ENCODE data around the gene KRTAP9-1.
A peak's percentile ranks its signal among the peaks of the same experiment; 100 is the strongest.
"Not testable (repeated sequence)": the region's sequence is repeated elsewhere in the genome, so short reads cannot be mapped to it uniquely, and the experiment has no call there.

The KRTAP9-1 gene, protein sequence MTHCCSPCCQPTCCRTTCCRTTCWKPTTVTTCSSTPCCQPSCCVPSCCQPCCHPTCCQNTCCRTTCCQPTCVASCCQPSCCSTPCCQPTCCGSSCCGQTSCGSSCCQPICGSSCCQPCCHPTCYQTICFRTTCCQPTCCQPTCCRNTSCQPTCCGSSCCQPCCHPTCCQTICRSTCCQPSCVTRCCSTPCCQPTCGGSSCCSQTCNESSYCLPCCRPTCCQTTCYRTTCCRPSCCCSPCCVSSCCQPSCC

DNA sequence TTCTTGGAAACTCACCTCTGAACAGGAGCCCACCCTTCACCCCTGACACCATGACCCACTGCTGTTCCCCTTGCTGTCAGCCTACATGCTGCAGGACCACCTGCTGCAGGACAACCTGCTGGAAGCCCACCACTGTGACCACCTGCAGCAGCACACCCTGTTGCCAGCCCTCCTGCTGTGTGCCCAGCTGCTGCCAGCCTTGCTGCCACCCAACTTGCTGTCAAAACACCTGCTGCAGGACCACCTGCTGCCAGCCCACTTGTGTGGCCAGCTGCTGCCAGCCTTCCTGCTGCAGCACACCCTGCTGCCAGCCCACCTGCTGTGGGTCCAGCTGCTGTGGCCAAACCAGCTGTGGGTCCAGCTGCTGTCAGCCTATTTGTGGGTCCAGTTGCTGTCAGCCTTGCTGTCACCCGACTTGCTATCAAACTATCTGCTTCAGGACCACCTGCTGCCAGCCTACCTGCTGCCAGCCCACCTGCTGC is at the start of gene KRTAP9-1:
TSS of gene KRTAP9-1 (plus strand) at position 51 of the 482 bp plus-strand sequence. CDS start at position 51, 0 bp downstream.
- ATAC-seq: not testable (repeated sequence)

DNA sequence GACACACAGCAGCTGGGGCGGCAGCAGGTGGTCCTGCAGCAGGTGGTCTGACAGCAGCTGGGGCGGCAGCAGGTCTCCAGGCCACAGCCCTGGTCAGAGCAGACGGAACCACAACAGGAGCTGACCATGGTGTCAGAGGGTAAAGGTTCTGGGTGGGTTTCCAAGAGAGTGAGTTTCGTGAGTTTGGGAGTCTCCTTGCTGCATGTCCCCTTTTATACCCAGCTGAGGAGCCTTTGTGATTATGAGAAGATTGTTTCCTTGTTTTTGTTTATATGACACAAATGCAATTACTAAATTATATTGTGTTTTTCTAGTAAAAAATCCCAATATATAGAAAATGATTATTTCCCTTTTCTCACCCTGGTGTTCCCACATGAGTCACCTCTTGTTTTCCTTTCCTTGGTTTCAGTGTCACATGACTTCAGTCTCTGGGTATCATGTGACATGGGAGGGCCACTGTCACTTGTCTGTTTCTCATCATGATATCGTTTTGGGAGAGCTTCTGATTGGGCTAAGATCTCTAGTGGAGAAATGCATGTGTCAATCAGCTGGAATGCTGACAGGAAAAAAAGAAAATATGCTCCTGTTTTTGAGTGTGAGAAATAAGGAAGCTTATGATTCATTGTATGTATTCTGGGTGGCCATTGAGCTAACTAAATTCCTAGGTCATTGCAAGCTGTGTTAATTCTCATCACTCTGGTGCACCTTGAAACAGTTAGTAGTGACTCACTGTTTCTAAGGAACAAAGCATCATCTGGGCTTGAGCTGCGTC is 49.1 kb upstream of the KRTAP9-1 start, which contains the start of gene KRTAP4-6:
TSS of gene KRTAP4-6 (minus strand) at position 185 of the 772 bp plus-strand sequence. CDS start at position 128, 57 bp downstream.
- ATAC-seq (no peak), DNase-seq (no peak)

More for the DNA sequence above, at the start of gene KRTAP9-1:
- DNase-seq: not testable (repeated sequence)

DNA sequence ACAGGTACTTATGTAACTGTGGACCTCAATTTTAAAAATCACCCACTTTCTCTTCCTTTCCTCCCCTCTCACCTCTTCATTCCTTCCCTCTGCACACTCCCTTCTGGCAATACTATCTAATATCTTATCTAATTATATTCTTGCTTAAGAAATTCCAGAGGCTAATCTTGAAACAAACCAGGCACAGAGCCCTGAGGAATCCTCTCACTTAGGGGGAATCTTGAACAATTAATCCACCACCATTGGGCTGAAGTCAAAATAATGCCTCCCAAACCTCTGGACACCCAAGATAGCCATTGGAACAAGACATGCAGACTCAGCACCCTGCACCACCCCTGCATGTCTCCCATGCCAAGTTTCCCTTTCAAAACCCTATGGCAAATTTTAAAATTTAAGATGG is 48.3 kb upstream of the KRTAP9-1 start:
- DNase-seq (no peak), ATAC-seq (no peak)

DNA sequence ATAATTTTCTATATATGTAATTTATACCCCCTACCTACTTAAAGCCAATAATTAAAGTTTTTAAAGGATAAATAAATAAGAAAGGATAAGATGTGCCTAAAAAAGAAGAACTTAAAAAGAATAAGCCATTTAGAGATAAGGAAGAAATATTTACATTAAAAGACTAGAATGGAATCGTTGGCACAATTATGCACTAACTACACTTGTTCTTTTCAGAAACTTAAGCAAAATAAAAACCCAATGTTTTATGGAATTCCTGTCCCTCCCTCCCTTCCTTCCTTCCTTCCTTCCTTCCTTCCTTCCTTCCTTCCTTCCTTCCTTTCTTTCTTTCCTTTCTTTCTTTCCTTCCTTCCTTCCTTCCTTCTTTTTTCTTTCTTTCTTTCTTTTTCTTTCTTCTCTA is 44.8 kb upstream of the KRTAP9-1 start:
- ATAC-seq (no peak), DNase-seq (no peak)

DNA sequence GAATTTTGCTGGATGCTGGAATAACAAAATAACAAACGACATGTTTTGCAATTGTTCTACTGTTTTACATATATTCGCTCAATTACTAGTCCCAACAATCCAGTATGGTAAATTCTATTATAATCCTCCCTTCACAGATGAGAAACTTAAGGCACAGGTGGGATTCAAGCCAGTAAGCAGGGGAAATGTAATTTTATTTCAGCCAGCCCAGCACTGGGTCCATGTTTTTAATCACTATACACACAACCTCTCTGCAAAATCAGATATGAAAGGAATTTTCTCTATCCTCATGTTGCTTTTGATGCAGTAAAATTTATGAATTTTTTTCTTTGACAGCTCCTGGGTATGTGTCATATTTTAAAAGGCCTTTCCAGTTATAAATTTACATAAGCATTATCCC is 44.4 kb upstream of the KRTAP9-1 start:
- no peak for DNase-seq
- no peak for ATAC-seq

DNA sequence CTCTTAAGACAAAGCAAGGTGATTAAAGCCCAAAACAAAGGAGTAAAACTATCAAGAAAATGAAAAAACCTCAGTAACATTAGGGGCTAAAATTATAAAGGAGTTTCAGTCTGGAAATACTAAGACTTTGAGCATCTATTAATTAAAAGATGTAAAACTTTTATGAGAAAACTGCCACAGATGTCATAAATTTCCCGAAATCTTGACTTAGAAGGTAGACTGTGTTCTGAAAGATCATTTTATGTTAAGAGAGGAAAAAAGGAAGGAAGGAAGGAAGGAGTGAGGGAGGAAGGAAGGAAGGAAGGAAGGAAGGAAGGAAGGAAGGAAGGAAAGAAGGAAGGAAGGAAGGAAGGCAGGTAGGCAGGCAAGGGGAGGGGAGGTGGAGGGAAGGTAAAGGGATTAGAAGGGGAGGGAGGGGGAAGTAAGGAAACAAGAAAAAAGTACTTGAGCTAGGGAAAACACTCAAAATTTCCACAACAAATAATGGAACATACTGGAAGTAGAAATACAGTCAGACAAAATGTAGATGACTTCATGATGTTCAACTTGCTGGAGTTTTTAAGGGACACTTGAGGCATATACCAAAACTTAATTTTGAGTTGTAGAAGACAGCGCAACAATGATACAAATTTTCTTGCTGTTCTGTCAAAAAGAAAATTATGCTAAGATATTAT is 42.0 kb upstream of the KRTAP9-1 start:
- no peak for ATAC-seq

DNA sequence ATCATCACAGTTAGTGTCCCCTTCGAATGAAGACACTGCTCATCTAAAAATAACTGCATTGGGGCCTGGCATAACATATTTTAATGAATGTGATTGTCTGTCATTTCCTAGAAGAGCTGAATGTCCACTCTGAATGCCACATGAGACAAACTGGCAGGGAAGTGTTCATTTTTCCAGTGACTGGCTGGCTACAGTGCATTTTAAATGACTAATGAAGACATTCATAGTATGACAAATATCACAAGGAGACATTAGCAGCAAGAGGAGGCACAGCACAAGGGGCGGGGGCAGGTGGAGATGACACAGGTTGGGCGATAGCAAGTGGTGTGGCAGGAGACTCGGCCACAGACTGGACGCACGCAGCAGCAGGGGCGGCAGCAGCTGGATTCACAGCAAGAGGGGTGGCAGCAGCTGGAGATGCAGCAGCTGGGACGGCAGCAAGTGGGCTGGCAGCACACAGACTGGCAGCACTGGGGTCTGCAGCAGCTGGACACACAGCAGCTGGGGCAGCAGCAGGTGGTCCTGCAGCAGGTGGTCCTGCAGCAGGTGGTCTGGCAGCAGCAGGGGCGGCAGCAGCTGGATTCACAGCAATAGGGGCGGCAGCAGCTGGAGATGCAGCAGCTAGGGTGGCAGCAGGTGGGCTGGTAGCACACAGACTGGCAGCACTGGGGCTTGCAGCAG is 40.6 kb upstream of the KRTAP9-1 start:
- ATAC-seq, DNase-seq: not testable (repeated sequence)

More for the DNA sequence above, 42.0 kb upstream of the KRTAP9-1 start:
- DNase-seq: no peak

DNA sequence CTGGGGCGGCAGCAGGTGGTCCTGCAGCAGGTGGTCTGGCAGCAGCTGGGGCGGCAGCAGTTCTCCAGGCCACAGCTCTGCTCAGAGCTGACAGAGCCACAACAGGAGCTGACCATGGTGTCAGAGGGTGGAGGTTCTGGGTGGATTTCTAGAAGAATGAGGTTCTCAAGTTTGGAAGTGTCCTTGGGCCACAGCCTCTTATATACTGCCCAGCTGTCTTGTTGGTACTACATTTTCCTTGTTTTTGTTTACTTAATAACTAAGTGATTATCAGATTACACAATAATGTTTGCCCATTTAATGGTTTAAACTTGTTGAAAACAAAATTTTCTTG is 40.1 kb upstream of the KRTAP9-1 start, which contains the start of gene KRTAP4-5:
TSS of gene KRTAP4-5 (minus strand) at position 174 of the 334 bp plus-strand sequence. CDS start at position 116, 58 bp downstream.
- DNase-seq (no peak), ATAC-seq (no peak)

DNA sequence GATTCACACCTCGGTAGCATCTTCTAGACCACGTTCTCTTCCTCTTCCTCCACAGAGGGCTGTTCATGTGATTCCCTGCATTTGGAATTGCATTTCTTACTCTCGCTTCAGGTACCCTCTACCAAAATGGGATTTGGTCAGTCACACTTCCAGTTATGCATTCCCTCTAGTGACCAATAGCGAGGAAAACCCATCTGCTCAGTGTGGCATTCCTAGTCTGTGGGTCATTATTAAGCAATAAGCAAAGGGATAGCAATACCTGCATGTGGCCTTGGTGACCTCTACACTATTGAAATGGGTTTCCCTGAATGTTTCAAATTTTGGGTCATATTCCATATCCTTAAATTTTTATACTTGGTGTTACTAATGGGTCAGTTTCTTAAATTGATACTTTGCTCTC is 39.7 kb upstream of the KRTAP9-1 start:
- DNase-seq (no peak), ATAC-seq (no peak)

DNA sequence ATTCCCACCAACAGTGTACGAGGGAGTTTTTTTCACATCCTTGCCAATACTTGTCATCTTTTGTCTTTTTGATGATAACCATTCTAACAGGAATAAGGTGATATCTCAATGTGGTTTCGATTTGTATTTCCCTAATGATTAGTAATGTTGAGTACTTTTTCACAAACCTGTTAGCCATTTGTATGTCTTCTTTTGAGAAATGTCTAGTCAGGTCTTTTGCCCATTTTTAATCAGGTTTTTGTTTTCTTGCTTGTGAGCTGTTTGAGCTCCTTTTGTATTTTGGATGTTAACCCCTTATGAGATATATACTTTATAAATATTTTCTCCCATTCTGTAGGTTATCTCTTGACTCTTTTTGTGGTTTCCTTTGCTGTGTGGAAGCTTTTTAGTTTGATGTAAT is 38.2 kb upstream of the KRTAP9-1 start:
- ATAC-seq: no peak
- DNase-seq: no peak

DNA sequence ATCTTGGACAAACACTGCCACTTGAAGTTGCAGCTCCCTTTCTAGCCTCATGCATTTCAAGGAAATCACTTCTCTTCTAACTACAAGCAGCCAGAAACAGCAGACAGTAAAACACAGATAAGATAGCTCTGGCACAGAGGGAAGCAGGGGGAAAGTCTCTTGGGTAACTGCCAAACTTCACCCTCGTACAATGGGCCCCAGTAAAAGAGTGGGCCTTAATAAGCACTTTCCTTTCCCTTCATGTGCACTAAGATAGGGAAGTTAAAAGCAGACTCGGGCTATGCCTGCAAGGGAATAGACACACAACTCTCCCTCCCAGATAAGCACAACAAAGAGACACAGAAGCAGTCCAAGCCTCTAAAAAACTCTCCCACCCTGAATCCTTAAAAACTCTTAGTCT is 35.8 kb upstream of the KRTAP9-1 start:
- DNase-seq (no peak), ATAC-seq (no peak)

DNA sequence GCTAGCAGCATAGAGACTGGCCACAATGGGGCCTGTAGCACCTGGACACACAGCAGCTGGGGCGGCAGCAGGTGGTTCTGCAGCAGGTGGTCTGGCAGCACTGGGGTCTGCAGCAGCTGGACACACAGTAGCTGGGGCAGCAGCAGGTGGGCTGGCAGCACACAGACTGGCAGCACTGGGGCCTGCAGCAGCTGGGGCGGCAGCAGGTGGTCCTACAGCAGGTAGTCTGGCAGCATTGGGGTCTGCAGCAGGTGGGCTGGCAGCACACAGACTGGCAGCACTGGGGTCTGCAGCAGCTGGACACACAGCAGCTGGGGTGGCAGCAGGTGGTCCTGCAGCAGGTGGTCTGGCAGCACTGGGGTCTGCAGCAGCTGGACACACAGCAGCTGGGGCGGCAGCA is 29.5 kb upstream of the KRTAP9-1 start:
- ATAC-seq: peak; percentile 28
- DNase-seq: not testable (repeated sequence)

DNA sequence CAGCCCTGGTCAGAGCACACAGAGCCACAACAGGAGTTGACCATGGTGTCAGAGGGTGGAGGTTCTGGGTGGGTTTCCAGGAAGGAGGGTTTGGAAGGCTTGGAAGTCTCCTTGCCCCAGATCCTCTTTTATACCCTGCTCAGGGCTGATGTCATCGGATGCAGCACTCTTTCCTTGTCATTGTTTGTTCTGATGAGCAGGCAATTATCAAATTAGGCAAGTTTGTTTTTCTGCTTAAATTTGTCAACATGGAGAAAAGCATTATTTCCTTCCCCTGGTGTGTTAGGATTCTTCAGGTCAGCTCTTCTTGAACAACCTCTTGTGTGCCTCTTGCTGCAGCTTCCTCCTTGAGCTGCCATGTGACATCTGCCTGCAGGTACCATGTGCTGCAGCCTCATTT is 29.0 kb upstream of the KRTAP9-1 start, which contains the start of gene KRTAP4-4:
TSS of gene KRTAP4-4 (minus strand) at position 101 of the 400 bp plus-strand sequence. CDS start at position 44, 57 bp downstream.
- DNase-seq (no peak), ATAC-seq (no peak)

DNA sequence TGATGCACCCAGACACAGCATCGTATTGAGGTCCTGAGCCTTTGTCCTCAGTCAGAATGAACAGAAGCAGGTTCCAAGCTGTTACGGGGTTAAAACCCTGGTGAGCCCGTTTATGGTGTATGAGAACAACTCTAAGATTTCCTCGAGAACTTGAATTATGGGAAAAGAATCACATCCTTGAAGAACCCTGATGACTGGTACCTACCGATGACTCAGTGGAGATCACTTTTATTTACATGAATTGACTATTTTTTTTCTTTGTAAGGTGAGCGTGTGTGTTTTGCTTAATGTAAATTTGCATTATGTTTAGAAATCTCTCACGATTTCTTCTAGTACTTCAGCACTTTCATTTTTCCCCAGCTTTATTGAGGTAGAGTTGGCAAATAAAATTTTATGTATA is 25.9 kb upstream of the KRTAP9-1 start:
- no peak for ATAC-seq
- DNase-seq: no peak

DNA sequence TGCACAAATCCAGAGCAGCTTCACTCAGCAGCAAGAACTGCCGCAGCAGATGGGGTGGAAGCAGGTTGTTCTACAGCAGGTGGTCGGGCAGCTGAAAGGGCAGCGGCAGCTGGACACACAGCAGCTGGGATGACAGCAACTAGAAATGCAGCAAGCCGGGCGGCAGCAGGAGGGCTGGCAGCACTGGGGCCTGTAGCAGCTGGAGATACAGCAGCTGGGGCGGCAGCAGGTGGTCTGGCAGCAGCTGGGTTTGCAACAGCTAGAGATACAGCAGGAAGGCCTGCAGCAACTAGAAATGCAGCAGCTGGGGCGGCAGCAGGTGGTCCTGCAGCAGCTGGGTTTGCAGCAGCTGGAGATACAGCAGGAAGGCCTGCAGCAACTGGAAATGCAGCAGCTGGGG is 22.1 kb upstream of the KRTAP9-1 start:
- DNase-seq: no peak
- ATAC-seq: no peak

DNA sequence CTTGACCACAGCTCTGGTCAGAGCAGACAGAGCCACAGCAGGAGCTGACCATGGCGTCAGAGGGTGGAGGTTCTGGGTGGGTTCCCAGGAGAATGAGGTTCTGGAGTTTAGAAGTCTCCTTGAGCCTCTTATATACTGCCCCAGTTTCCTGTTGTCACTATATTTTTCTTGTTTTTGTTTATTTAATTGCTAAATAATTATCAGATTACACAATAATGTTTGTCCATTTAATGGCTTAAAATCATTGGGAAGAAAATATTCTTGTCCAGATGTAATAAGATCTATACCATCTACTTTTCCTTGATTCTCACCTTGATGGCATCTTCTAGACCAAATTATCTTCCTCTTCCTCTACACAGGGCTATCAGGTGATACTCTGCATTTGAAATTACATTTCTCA is 21.6 kb upstream of the KRTAP9-1 start, which contains the start of gene KRTAP4-3:
TSS of gene KRTAP4-3 (minus strand) at position 101 of the 400 bp plus-strand sequence. CDS start at position 52, 49 bp downstream.
- ATAC-seq (no peak), DNase-seq (no peak)

DNA sequence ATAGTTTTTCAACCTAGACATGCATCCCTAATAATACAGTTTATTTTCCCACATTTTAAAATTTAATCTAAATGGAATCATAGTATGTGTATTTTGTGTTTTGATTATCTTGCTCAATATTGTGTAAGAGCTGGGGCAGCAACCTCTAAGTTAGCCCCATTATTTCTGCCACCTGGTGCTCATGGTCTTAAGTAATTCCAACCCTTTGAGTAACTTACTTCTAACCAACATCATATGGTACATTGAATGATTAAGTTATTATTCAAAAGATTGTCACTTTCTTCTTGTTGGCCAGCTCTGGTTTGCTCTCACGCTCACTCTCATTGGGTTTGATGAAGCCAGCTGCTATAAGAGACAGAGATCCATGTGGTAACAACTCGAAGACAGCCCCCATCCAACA is 17.8 kb upstream of the KRTAP9-1 start:
- DNase-seq (no peak), ATAC-seq (no peak)

DNA sequence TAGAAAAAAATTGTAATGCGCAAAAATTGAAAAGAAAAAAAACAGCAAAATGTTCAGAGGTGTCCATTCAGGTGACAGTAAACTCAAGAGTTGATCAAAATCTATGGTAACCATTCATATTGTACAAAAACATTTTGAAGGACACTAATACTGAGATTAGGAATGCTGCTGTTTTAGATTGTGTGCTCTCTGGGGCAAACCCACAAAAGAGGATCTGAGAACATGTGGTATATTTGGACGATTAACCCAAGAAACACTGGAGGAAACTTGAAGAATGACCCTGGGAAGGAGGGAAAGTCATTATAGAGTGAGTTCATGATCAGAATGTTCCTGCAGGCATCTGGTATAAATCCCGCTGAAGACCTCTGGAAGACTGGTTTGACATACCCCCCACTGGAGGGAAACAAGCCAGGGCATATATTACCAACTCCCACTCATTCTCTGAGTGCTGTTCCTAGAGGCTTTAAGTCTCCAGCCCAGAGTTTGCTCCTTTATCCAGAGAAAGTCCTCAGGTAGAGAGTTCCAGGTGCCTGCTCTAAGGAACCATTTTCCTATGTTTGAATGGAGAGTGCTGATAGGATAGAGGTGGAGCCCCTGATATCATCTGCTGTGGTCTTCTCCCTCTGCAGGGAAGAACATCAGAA is 12.8 kb upstream of the KRTAP9-1 start:
- DNase-seq (no peak), ATAC-seq (no peak)

DNA sequence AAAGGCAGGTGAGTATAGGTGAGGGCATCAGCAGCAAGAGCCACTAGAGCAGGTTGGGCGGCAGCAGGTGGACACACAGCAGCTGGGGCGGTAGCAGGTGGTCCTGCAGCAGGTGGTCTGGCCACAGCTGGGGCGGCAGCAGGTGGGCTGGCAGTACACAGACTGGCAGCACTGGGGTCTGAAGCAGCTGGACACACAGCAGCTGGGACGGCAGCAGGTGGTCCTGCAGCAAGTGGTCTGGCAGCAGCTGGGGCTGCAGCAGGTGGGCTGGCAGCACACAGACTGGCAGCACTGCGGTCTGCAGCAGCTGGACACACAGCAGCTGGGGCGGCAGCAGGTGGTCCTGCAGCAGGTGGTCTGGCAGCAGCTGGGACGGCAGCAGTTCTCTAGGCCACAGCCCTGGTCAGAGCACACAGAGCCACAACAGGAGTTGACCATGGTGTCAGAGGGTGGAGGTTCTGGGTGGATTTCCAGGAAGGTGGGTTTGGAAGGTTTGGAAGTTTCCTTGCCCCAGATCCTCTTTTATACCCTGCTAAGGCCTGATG is 11.9 kb upstream of the KRTAP9-1 start, which contains the start of gene KRTAP4-2:
TSS of gene KRTAP4-2 (minus strand) at position 495 of the 545 bp plus-strand sequence. CDS start at position 438, 57 bp downstream.
- ATAC-seq: no peak
- no peak for DNase-seq

DNA sequence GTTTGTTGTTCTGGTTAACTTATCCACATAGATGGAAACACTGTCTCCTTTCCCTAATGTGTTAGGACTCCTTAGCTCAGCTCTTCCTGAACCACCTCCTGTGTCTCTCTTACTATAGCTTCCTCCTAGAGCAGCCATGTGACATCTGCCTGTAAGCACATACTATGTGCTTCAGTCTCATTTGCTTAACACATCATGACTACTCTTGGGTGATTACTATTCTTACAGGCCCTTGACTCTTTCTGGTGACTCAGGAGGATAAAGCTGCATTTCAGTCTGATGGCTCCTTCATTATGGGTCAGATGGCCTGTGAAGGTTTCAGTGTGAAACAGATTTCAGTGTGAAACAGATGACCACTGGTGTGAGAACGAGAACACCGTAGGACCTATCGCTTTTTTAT is 11.3 kb upstream of the KRTAP9-1 start:
- ATAC-seq: no peak
- no peak for DNase-seq

Measured in stimulated activated naive CD8-positive, alpha-beta T cell treated with anti-CD3 and anti-CD28 coated beads, Interleukin-15, Interleukin-2, amounts not matched to agents 100 U/mL and 50 U/mL, for 24 hours (primary cell).